Stimulated activated CD8-positive, alpha-beta memory T cell treated with anti-CD3 and anti-CD28 coated beads, Interleukin-15, amount 100 ng/mL, for 48 hours (primary cell): ENCODE measurements around the gene CDKN1A.
"Not testable (repeated sequence)": the region's sequence is repeated elsewhere in the genome, so short reads cannot be mapped to it uniquely, and the experiment has no call there.

Experiments
- DNase-seq, 2 donors: peaks; one replicate each; pipeline ENCODE4 v3.0.0-alpha.2; 2020; ENCODE audit warnings: low read depth in 2 of 2

CDKN1A gene

DNA sequence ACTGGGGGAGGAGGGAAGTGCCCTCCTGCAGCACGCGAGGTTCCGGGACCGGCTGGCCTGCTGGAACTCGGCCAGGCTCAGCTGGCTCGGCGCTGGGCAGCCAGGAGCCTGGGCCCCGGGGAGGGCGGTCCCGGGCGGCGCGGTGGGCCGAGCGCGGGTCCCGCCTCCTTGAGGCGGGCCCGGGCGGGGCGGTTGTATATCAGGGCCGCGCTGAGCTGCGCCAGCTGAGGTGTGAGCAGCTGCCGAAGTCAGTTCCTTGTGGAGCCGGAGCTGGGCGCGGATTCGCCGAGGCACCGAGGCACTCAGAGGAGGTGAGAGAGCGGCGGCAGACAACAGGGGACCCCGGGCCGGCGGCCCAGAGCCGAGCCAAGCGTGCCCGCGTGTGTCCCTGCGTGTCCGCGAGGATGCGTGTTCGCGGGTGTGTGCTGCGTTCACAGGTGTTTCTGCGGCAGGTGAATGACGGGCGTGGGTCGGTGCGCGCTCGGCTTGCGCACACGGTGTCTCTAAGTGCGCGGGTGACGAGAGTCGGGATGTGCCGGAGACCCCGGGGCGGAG is at the start of gene CDKN1A:
Gene CDKN1A (plus strand): TSS at position 227 of the 555 bp plus-strand sequence. CDS start 5,388 bp downstream, outside the sequence.
- peak; percentile 70 to 71 for DNase-seq

DNA sequence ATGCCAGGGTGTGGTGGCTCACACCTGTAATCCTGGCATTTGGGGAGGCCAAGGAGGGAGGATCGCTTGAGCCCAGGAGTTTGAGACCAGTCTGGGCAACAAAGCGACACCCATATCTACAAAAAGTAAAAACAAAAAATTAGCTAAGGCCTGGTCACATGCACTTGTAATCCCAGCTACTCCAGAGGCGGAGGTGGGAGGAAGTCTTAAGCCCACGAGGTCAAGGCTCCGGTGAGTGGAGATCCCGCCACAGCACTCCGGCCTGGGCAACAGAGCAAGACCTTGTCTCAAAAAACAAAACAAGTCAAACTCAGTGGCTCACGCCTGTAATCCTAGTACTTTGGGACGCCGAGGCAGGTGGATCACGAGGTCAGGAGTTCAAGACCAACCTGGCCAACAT is 48.7 kb upstream of the CDKN1A start:
- no peak for DNase-seq

DNA sequence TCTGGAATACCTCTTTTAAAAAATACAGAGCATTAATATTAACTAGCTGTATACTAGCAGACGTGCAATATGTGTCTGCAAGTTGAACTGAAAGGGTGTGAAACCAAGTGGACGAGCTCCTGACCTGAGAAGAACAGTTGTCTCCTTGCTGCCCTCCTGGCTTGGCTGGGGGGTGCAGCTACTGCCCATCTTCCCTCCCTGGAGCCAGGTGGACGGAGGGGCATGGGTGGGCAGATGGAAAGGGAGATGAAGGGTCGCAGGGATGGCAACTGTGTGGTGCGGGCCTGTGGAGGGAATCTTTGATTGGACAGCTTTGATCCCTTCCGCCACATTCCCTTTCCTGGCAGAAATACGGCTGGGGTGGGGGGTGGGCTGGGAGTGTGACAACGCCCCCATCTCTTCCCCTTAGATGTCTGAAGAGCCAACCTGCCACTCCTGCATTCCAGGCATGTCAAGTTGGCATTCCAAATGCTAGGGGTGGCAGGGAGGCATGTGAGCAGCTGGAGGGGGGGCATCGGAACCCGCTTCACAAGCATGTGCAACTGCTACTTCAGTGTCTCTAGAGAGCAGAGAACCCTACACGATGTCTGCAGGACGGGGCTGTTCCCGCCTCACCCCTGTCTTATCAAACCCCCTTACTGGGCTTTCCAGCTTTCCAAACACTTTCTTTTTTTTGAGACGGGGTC is 47.0 kb upstream of the CDKN1A start:
- no peak for DNase-seq

DNA sequence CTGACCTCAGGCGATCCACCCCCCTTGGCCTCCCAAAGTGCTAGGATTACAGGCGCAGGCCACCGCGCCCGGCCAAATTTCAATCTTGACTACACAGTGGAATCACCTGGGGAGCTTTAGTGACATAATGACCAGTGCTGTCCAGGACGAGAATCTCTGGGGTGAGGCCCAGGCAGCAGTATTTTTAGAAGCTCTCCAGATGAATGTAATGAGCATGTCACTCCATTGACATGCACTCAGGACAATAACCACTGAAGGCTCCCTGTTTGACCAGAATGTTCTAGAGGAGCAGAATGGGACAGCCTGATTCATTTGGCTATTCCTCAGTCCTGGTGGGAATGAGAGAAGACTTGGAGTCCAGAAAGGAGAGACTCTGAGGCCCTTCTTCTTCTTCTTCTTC is 45.1 kb upstream of the CDKN1A start:
- DNase-seq, result no peak

DNA sequence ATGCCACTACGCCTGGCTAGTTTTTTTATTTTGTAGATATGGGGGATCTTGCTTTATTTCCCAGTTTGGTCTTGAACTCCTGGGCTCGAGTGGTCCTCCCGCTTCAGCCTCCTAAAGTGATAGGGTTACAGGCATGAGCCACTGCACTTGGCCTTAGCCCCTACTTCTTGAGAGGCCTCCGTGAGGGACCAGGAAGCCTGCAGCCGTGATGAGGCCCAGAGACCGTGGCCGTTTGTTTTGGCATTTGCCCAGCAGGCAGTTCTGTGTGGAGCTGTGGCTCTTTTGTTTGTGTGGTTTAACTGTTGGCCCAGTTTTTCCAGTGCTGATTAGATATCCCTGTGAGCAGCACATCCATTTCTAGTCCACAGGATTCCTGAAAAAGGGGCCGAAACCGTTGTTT is 44.6 kb upstream of the CDKN1A start:
- DNase-seq, result no peak

DNA sequence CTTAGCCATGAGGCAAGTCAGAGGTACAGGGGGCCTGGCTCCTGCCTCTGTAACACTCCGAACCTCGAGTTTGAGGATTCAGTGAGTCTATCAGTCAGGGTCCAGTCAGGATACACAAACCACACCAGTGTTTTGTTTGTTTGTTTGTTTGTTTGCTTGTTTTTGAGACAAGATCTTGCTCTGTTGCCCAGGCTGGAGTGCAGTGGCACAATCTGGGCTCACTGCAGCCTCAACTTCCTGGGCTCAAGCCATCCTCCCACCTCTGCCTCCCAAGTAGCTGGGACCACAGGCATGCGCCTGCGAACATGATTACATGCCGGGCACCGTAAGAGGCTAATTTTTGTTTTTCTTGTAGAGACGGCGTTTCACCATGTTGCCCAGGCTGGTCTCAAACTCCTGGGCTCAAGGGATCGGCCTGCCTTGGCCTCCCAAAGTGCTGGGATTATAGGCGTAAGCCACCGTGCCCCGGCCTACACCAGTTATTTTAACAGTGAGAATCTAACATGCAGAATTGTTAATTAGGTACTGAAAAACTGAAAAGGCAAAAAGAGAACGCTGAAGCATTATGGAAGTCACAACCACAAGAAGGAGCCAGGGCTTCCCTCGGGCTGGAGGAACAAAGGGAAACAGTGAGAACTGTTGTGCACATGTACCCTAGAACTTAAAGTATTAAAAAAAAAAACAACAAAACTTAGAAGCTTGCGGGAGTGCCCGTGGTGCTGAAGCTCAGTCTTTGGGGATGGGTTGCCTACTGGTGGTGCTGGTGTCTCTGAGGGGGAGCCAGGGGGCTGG is 44.0 kb upstream of the CDKN1A start:
- DNase-seq, result no peak

DNA sequence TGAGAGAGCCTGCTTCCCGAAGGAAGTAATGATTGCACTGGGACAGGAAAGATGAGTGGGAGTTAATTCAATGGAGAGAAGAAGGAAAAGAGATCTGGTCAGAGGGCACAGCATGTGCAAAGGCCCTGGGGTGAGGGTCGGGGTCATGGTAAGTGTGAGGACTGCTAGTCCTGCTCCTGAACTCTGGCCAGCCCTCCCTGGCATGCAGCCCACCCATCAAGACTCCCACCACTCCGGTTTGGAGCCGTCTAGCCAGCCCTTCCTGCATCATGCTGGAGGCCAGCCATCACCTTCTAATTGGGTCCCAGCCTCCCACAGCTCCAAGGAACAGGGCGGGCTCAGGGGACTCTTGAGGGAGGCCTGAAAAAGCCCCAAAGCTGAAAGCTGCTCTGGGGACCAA is 42.2 kb upstream of the CDKN1A start:
- DNase-seq, result no peak

DNA sequence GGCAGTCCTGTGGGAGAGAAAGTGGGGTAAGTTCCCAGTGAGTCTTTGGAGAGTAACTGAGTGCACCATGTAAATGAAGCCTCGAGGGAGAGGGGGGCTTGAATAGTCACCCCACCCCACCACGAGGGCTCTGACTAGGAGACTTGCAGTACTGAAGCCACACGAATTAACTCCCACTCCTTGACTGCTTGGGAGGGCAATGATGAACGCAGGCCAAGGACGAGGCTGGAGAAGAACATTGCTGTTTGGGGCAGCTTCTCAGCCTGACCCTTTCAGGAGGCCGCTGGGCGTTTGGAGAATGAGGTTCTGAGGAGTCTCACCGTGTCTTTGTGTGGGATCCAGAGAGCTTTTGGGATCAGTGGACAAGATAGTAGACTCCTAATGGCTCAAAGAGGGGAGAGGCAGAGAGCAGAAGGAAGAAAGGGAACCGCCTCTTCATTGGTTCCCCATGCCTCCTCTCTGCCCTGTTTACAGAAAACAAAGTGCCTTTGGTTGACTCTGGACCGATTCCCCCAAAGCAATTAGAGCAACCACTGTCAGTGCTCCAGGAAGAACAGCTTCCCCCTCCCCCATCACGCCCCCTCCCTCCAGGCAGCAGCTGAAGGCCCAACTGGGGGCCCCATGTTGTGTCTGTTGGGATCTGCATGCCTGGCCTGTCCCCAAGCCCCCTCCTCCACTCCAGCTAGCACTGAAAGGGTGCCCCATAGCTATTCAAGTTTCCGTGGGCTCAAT is 41.7 kb upstream of the CDKN1A start:
- no peak for DNase-seq

DNA sequence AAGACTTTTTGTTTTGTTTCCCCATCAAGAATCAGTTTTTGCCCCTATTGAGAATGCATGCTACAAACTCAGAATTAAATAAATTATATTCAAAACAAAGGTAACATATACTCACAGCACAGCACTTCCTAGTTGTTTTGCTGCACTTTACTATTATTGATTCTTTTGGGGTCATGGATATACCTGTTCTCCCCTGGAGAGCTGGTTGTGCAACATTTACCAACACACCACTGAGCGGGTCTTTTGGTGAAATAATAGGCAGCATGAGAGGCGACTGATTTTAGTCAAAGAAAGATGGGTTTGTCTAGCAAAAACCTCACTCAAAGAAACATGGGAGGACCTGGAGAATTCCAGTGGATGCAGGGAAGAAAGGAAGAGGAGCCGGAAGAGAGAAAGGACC is 39.9 kb upstream of the CDKN1A start:
- no peak for DNase-seq

DNA sequence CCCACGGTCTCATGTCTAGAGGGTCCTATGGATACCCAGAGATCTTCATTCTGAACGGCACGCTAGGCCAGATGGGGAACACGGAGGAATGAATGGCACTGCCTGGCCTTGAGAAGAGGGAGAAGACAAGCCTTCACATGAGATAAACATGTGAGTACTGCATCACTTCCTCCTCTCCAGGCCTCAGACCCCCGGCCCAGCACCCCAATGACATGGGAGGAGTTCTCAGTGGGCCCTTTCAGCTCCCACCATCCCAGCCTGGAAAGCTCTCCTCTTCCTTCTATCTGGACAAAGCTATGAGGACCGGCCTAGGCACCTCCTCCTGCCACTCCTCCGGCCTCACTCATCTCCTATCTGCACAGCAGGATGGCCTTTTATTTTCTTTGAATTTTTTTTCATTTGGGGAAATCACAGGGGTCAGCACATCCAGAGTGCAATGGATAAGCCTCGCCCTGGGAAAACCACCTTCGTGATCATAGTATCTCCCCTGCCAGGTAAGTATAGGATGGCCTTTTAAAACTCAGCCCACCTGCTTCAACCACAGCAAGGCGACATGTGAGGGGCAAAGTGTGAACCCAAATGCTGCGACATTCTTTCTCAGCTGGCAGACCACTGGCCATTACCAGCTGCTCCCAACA is 39.2 kb upstream of the CDKN1A start:
- no peak for DNase-seq

DNA sequence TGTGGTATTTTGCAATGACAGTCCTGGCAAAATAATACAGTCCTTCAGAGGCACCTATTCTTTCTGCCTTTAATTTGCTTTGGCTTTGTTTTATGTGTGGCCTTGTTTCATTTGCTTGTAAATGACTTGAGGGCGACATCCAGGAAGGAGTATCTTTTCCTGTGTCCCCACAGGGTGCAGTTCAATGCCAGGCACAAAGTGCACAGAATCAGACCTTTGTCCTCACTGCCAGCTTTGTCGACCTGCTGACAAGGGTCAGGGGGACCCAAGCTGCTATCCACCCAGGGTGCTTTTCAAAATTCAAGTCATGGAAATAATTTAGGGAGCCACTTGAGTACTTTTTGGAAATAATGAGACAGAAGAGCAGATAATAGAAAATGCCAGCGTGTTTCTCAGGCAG is 37.0 kb upstream of the CDKN1A start:
- no peak for DNase-seq

DNA sequence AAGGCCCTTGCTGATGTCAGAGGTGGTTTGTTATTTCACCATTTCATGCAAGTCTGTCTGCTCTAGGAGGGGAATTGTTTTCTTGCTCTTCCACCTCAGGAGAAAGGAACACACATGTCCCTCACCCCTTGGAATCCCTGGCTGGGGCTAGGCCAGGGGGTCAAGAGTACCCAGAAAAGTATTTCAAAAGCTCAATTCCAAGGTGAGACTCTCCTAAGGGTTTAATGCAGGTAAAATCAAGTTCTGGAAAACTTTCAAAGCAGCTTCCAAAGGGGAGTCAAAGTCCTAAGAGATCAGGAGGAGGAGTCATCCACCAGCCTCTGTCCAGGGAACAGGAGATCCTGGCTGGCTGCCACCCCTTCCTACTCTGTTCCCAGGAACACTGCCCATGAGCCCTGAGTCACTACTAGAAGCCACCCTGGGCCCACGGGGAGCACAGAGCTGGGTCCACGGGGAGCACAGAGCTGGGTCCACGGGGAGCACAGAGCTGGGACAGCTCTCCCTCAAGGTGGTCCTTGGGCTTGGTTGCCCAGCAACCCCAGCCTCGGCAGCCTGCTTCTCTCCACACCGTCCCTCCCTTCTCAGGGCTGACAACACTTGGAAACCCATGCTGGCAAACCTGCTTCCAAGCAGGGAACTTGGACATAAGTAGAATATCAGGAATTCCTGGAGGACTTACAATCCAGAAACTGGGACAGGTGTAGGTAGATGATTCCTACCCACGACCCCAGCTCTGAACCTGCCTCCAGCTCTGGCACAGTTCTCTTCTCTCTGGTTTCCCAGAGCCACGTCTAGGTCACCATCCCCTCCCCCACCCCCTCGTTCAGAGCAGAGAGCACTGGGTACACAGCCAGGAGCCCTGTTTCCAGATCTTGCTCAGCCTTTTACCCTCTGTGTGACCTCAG is 35.3 kb upstream of the CDKN1A start:
- DNase-seq, result no peak

DNA sequence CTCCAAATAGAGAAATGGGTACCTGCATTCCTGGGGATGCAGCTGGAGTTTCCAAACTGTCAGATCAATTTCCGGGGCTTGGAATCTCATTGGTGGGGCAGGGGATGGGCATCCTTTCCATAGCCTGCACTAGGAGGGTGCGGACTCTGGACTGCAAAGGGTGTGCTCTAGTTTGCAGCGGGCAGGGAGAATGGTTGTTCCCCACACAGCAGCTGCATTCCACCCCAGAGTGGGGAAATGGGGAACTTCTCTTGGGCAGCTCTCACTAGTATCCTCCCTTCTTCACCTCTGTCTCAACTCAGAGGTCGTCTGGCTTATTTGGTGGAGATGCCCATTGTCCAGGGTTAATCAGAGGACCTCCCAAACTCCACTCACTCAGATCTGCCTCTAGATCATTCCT is 34.5 kb upstream of the CDKN1A start:
- DNase-seq, result no peak

DNA sequence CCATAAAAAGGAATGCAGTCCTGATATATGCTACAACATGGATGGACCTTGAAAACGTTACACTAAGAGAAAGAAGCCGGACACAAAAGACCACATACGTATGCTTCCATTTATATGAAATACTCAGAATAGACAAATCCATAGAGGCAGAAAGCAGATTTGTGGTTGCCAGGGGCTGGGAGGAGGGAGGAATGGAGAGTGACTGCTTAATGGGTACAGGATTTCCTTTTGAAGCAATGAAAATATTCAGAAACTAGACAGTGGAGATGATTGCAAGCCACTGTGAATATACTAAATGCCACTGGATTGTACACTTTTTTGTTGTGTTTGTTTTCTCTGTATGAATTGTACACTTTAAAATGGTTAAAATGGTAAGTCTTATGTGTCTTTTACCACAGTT is 29.4 kb upstream of the CDKN1A start:
- no peak for DNase-seq

DNA sequence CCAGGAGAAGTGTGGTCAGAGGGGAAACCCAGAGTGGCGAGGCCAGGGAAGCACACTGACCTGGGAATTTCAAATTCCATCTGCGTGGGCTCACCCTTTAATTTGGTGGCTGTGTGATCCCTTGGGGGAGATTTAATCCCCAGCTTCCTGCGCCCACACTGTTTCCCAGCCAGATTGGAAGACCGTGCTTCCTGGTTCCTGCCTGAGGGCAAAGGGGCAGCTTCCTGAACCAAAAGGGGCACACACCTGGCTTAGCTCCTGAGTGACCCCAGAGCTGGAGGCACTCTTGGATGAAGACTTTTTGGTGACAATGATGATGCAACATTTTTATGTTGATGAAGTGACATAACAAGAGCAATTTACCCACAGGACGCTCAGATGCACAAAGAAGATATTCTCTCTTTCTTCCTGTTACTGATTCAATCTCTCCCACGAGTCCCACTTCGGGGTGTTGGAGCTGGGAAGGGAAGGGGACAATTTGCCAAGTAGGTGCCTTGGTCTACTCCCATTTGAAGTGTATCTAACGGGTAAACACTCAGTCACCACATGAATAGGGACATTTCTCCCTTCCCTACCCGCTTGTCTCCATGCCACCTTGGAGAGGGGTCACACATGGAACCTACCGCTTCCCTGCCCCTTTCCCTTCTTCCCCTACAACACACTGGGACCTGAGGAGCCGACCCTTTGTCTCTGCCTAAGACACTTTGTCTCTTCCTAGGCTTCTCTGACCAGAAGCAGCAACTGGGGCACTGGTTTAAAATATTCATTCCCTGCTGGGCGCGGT is 28.6 kb upstream of the CDKN1A start:
- no peak for DNase-seq

DNA sequence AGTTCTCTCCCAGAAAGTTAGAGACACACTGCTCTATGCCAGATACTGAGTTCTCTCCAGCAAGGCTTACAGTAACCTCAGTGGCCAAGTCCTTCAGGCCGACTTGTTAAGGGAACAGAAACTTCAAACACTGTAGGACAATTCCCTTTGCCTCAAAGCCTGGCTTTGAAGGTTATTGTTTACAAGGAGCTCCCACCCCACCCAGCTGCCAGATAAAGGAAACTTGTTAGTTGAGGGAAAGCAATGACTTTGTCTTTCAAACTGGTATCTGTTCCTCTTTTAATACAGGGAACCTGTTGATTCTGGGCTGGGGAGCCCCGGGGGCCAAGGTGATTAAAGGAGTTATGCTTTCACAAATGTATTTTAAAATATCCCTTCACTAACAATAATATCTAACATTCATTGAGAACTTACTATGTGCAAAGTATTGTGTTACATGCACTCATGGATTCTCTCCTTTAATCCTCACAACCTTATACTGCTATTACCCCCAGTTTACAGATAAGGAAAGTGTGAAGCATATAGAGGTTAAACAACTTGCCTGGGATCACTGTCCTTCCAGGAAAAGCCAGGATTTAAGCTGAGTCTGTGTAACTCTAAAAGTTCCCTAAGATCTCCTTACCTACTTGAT is 27.6 kb upstream of the CDKN1A start:
- DNase-seq, result no peak

DNA sequence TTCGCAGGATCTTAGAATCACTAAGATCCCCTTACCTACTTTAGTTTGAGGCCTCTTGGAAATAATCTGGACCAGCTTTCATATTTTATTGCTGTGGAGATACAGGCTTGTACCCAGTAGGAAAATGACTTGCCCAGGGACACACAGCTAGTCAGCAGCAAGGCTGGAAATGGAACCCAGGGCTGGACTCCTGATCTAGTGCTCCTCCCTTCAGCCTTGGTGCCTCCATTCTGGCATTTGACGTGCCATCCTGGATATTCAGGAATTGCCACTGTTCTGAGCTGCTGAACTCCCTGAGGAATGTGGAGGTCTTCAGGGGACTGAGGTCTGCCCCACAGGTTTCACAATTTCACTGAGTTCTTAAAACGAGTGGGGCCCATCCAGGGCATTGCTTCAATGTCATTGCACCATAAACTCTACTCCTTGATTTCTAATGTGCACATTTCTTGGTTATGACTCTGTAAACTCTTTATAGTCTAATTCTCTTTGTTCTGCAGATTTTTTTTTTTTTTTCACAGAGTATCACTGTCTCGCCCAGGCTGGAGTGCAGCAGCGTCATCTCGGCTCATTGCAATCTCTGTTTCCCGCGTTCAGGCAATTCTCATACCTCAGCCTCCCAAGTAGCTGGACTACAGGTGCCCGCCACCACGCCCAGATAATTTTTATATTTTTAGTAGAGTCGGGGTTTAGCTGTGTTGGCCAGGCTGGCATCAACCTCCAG is 26.7 kb upstream of the CDKN1A start:
- no peak for DNase-seq

DNA sequence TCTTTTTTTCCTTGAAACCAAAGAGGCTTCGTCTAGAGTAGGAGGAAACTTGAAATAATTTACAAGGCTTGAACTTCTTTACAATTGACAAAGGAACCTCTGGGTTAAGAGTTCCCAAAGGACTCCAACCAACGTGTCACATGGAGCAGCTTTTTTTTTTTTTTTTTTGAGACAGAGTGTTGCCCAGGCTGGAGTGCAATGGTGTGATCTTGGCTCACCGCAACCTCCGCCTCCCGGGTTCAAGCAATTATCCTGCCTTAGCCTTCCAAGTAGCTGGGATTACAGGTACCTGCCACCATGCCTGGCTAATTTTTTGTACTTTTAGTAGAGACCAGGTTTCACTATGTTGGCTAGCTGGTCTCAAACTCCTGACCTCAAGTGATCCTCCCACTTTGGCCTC is 24.0 kb upstream of the CDKN1A start:
- not testable (repeated sequence) for DNase-seq
